ENCODE data around the gene CEMP1.

Gene CEMP1

DNA sequence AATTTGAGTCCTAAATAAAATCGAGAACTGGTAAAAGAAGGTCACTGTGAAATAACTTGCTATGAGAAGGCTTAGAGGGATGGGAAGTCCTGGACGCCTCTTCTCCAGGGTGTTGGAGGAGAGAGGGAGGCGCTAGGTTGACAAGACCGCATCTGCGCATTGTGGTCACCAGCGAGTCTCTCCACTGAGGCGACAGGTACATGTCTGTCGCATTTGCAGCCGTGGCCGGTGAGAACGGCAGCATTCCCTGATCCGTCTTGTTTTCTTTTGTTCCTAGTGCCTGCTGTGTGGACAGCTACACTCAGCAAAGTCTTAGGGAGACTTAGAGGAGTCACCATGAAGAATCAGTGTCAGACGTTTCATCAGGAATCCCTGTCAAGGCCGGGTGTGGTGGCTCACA lies 25.5 kb downstream of the CEMP1 start:
- in situ Hi-C loops (cut with MboI; ENCODE audit: low sequenced_read_pairs), result no loop called here

DNA sequence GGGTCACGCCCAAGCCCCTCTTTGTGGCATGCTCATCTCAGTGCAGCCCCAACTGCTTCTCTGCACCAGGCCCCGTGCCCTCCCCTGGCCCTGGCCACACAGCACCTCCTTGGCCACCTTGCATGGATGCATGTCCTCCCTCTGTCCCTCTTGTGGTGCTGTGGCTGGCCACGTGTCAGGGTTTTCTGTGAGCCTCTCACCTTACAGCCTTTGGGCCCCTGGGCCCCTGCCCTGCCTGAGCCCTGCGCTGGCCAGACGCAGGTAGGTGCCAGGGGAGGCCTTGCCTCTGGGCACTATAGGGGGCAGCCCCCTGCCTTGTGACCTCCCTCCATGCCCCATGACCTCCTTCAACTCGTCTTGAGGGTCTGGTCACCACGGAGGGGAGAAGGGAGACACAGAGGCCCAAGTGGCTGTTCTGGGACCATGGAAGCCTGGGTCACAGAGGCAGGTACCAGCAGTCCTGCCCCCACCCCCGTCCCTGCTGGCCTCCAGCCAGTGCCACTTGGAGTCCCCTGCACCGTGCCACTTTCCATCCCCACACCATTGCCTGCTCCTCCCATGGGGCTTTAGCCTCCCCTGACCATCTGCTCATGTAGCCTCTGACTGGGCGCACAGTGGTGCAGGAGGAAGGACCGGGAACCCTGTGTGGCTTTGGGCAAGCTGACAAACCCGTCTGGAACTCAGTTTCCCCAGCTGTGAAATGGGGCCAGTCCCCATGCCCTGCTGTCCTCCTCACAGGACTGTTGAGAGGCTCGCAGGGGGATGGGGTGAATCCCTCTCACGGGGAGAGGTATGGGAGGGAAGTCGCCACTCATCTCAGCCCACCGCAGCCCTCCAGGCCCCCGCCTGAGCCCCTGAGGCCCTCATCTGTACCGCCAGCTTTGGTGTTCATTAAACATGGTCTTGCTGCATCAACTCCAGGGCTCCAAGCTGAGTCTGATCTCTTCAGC lies 29.0 kb downstream of the CEMP1 start:
- in situ Hi-C loops (cut with MboI; ENCODE audit: low sequenced_read_pairs), result no loop called here

DNA sequence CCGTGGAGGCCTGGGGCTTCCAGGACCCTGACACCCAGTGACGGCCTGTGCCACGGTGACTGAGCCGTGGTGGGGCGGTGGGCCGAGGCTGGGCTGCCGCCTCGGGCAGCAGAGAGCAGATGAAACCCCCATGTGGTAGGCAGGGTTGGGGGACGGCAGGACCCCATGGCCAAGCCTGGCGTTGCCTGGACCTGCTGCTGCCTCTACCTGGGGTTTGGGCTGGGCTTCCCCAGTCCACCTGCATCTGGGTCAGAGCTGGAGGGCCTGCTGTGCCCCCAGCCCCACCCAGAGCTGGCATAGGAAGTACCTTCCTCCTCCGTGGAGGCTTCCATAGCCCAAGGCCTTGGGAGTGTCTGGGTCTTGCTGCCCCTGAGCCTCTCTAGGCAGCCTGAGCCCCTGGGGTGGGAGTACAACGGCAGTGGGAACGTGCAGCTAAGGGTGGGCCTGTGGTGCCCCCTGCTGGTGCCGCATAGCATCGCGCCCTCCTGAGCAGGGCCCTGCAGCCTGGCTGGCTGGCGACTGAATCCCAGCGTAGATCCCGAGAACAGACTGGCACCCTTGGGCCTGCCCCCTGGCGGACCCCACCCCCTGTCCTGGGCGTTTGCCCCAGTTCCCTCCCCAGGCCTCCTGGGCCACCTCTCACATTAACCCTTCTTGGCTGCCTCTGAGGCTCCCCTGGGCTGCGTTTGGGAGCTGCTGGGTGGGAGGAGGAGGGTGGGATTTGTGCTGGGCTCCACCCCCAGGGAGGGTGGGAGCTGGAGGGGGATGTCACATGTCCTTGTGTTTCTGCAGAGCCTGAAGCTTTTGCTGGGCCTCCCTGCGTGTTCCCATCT lies 30.1 kb downstream of the CEMP1 start:
- in situ Hi-C loops (cut with MboI; ENCODE audit: low sequenced_read_pairs), result no loop called here

DNA sequence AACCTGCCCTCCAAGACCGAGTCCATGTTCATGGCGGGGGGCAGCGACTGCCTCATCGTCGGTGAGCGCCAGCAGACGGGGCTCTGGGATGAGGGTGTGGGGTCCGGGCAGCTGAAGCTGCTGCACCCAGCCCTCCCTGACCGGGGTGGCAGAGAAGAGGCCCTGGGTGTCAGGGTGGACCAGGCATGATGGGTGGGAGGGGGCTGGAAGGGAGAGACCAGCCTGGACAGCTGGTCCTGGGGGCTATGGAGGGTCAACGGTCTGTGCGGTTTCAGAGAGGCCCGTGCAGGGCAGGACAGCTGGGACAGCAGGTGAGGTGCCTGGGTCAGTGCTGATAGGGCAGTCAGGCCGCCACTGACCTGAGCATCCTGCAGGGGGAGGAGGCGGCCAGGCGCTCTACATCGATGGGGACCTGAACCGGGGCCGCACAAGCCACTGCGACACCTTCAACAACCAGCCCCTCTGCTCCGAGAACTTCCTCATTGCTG lies 30.7 kb downstream of the CEMP1 start:
- in situ Hi-C loops (cut with MboI; ENCODE audit: low sequenced_read_pairs), result no loop called here

DNA sequence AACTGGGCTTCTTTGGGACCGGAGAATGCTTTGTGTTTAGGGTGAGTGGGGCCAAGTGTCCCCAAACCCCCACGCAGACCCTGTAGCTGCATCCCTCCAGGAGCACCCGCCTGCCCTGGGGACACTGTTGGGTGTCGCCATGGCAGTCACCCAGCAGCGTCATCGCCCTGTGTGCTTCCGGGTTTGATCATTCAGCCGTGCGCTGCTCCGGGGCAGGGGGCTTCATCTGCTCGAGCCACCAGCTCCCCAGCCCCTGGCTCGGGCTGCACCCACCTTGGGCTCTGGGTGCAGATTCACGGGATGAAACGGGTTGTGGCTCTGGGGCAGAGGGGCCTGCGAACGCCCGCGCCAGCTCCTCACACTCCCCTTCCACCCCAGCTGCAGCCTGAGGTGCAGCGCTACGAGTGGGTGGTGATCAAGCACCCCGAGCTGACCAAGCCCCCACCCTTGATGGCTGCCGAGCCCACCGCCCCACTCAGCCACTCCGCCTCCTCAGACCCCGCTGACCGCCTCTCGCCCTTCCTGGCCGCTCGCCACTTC lies 31.2 kb downstream of the CEMP1 start:
- in situ Hi-C loops (cut with MboI; ENCODE audit: low sequenced_read_pairs), result loop anchor here (25.0 kb wide), 1 partner anchor 488 kb away; the partner anchor contains the start of genes NPW and ZNF598

DNA sequence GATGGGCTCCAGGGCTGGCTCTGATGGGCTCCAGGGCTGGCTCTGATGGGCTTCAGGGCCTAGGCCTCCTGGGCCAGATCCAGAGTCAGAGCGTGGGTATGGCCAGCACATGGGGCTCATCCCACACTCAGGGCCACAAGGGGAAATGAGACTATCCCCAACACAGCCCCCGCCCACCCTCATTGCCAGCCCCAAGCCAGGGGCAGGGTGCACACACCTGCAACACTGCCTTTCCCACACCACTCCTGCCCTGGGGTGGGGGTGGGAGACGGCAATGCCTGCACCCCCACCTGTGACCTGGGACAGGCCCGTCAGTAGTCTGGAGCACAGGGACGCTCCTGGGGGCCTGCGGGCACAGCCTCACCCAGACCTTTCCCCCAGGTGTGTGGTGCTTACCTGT lies 31.8 kb downstream of the CEMP1 start:
- in situ Hi-C loops (cut with MboI; ENCODE audit: low sequenced_read_pairs), result loop anchor here (25.0 kb wide), 1 partner anchor 487 kb away; the partner anchor contains the start of genes NPW and ZNF598

DNA sequence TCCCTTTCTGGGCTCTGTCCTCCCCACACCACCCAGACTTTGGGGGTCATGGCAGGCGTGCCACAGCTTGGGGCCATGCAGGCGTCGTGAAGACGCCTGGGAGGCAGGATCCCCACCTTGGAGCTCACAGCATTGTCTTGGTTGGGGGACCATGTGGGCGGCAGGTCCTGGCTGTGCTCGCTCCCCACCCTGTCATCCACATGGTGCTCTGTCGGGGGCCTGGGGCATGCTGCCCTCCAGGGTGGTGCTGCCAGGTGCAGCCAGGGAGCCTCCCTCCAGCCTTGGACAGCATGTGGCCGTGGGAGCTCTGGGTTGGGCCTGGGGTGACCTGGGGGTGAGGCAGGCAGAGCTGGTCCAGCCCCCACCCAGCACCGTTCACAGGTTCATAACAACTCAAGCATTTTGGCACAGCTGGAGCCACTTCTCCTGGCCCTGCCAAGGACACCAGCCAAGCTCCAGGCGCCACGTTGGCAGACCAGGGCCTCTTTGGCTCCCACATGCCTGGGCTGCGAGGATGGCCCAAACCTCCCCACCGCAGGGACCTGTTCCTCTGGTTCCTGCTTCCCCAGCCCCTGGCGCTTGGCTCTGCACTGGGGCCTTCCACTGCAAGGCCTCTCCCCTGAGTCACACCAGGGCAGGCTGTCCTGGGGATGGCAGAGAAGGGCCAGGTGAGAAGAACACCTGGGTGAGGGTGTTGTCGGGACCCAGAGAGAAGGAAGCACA lies 32.5 kb downstream of the CEMP1 start:
- in situ Hi-C loops (cut with MboI; ENCODE audit: low sequenced_read_pairs), result loop anchor here (25.0 kb wide), 1 partner anchor 486 kb away; the partner anchor contains the start of genes NPW and ZNF598

DNA sequence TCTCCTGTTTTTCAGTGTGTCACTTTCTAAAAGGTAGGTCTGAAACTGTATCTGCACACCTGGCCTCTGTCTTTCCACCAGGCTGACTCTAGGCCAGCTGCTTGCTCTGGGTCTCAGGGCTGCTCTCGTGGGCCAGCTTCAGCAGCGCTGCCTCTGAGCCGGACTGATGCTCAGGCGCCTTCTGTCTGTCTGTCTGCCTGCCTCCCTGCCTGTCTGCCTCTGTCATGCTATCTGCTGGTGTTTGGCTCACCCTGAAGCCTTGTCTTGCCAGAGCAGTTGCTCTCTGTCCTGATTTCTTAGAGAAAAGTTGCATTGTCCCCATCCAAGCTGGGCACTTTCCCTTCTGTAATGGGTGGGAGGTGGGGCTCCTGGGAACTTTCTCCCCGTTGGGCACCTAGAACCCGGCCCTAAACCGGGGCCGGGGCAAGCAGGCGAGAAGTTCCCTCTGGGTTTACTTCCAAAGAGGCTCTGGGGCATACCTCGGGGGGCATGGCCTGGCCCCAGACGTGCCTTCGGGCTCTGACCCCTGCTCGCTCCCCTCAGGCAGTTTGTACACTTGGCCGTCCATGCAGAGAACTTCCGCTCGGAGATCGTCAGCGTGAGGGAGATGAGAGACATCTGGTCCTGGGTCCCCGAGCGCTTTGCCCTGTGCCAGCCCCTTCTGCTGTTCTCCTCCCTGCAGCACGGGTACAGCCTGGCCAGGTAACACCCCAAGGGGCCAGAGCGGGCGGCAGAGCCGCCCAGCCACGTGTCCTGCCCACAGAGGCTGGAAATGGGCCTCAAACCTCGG lies 33.3 kb downstream of the CEMP1 start:
- in situ Hi-C loops (cut with MboI; ENCODE audit: low sequenced_read_pairs), result loop anchor here (25.0 kb wide), 1 partner anchor 486 kb away; the partner anchor contains the start of genes NPW and ZNF598

DNA sequence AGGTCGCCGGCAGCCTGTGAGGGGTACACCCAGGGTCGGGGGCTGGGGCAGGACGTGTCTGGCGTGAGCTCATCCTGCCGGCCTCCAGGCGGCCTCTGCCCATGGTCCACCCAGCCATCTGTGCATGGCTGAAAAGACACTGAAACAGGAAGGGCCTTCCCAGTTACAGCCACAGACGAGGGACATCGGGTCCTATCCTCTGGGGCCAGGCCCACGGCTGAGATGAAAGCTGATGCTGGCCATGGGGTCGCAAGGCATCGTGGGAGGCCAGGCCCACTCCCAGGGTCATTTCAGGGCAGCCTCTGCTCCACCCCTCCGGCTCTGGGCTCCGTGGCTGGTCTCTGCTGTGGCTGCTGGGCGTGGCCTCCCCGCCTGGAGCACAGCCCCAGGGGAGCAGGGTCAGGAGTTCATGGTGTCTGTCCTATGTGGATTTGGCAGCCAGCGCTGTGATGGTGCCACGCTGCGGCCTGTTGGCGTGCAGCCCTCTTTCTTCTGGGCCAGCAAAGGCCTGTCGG lies 34.0 kb downstream of the CEMP1 start:
- in situ Hi-C loops (cut with MboI; ENCODE audit: low sequenced_read_pairs), result loop anchor here (25.0 kb wide), 1 partner anchor 485 kb away; the partner anchor contains the start of genes NPW and ZNF598

DNA sequence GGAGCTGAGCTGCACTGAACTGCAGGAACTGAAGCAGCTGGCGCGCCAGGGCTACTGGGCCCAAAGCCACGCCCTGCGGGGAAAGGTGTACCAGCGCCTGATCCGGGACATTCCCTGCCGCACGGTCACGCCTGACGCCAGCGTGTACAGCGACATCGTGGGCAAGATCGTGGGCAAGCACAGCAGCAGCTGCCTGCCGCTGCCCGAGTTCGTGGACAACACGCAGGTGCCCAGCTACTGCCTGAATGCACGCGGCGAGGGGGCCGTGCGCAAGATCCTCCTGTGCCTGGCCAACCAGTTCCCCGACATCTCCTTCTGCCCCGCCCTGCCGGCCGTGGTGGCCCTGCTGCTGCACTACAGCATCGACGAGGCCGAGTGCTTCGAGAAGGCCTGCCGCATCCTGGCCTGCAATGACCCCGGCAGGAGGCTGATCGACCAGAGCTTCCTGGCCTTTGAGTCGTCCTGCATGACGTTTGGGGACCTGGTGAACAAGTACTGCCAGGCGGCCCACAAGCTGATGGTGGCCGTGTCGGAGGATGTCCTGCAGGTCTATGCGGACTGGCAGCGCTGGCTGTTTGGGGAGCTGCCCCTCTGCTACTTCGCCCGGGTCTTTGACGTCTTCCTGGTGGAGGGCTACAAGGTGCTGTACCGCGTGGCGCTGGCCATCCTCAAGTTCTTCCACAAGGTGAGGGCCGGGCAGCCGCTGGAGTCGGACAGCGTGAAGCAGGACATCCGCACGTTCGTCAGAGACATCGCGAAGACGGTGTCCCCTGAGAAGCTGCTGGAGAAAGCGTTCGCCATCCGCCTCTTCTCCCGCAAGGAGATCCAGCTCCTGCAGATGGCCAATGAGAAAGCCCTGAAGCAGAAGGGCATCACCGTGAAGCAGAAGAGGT lies 34.7 kb downstream of the CEMP1 start:
- in situ Hi-C loops (cut with MboI; ENCODE audit: low sequenced_read_pairs), result loop anchor here (25.0 kb wide), 1 partner anchor 484 kb away; the partner anchor contains the start of genes NPW and ZNF598

DNA sequence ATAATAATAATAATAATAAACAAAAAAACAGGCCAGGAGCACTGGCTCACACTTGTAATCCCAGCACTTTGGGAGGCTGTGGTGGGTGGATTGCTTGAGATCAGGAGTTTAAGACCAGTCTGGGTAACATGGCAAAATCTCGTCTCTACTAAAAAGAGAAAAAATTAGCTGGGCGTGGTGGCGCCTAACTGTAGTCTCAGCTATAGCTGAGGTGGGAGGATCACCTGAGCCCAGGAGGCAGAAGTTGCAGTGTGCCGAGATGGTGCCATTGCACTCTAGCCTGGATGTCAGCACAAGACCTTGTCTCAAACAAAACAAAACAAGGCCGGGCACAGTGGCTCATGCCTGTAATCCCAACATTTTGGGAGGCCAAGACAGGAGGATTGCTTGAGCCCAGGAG lies 36.2 kb downstream of the CEMP1 start:
- in situ Hi-C loops (cut with MboI; ENCODE audit: low sequenced_read_pairs), result loop anchor here (25.0 kb wide), 1 partner anchor 483 kb away; the partner anchor contains the start of genes NPW and ZNF598

DNA sequence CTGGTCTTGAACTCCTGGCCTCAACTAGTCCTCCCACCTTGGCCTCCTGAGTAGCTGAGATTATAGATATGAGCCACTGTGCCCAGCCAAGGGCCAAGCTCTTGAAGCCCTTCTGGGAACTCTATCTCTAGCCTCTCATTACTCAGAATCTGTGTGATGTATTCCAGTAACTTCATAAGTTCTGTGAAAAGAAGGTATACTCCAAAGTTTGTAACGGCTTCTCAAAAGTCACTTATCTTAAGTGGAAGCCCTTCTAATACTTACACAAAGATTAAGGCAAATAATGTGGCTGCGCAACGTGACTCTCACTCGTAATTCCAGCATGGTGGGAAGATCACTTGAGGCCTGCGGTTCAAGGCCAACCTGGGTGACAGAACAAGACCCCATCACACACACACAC lies 36.6 kb downstream of the CEMP1 start:
- in situ Hi-C loops (cut with MboI; ENCODE audit: low sequenced_read_pairs), result loop anchor here (25.0 kb wide), 1 partner anchor 482 kb away; the partner anchor contains the start of genes NPW and ZNF598

DNA sequence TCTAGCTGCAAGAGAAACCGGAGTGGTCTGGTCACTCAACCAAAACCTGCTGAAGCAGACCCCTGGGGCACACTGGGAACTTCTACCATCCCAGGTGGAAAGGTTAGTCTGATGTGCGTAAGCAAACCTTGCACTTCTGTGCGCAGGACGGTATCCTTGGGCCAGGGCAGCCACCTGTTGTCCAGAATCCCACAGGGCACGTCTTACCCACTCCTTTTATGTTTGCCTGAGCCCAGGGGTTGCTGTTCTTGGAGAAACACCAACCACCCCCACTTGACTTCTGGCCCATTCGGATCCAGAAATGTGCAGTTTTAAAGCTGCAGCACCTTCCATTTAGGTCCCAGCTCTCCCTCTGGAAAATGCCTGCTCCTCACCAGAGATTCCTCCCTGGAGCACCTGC lies 37.6 kb downstream of the CEMP1 start:
- in situ Hi-C loops (cut with MboI; ENCODE audit: low sequenced_read_pairs), result loop anchor here (25.0 kb wide), 1 partner anchor 481 kb away; the partner anchor contains the start of genes NPW and ZNF598

DNA sequence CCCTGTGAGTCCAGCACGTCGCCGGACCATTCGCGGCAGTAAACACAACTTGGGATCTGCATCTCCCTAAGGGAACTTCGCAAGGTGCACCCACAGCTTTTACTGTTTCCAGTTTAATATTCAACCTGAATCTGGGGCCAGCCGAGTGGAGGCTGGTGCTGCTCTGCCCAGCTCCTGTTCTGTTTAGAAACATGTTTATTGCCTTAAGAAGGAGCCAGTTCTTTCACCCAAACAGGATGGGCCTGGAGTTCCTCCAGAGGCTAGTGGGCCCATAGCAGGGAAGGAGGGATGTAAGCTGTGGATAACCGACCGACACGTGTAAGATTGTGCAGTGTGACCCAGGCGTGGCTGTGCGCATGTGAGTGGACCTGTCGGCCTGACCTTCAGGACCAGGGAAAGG lies 38.9 kb downstream of the CEMP1 start:
- in situ Hi-C loops (cut with MboI; ENCODE audit: low sequenced_read_pairs), result loop anchor here (25.0 kb wide), 1 partner anchor 480 kb away; the partner anchor contains the start of genes NPW and ZNF598

DNA sequence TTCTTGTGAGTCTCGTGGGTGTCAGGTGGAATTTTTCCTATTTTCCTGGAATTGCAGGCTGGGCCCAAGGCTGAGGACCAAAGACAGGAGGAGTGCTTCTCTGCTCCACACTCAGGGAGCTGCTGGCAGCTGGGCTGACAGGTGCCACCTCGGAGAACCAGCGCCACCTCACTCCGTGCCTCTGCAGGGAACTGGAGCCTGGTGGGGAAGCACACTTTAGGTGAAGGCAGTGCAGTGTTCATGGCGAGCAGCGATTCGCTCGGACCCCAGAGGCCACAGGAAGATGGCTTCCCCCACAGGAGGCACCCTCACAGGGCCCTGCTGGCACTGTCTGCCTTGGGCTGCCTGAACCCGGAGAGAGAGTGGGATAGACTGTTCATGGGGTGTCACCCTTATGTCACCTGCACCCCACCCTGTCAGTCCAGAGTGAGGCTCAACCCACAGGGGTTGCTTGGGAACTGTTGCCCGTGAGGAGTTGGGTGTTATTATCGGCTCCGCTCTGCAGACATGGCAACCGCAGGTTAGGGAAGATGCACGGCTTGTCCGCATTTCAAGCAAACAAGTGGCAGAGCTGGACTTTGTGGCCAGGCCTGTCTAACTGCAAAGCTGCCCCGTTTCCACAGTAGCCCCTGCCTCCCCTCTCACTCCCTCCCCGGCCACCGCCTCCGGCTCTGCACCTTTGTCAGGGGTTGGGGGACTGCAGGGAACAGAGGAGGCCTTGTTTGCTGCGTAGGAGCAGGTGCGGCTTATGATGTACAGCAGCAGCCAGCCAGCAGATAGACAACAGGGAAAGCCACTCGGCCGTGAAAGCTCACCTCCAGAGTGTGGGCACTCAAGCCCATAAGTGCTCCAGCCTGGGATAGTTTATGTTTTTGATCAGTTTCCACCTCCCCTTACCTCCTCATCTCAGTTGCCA lies 40.8 kb downstream of the CEMP1 start:
- in situ Hi-C loops (cut with MboI; ENCODE audit: low sequenced_read_pairs), result loop anchor here (25.0 kb wide), 1 partner anchor 478 kb away; the partner anchor contains the start of genes NPW and ZNF598

DNA sequence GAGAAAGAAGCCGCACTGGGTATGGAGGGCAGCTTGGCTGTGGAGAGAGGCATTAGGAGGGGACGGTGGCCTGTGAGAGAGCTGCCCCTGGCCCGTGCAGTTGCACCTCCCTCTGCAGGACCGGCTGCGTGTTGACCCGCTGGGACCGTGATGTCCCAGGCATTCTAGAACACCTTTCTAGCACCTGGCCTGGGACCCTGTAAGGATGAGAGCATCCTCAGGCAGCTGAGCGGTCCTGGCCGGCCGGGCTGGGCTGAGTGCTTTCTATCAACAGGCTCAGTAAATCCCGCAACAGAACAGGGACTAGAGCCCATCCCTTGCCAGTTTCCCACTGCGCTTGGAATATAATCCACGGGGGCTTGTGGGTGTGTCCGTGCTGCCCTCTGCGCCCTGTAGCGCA lies 41.6 kb downstream of the CEMP1 start:
- in situ Hi-C loops (cut with MboI; ENCODE audit: low sequenced_read_pairs), result loop anchor here (10.0 to 25.0 kb wide), 2 partner anchors 65 to 477 kb away; partner anchors contain the start of genes CCNF, NPW and ZNF598
